HG03460 (cell line): ENCODE results near the gene MCF2L2.
"Not testable (repeated sequence)": the region's sequence is repeated elsewhere in the genome, so short reads cannot be mapped to it uniquely, and the experiment has no call there.

Experiments used
- ATAC-seq: cut with Tn5 transposase; IDR thresholded peaks from one replicate; pipeline ENCODE4 v1.9.1; 2021; ENCODE audit not compliant: unreplicated experiment

The MCF2L2 gene

GRCh38 chr3:183182073-183182472 is 246.3 kb downstream of the MCF2L2 start:
- no peak for ATAC-seq

GRCh38 chr3:183181606-183182005 is 246.8 kb downstream of the MCF2L2 start:
- ATAC-seq: no peak

DNA sequence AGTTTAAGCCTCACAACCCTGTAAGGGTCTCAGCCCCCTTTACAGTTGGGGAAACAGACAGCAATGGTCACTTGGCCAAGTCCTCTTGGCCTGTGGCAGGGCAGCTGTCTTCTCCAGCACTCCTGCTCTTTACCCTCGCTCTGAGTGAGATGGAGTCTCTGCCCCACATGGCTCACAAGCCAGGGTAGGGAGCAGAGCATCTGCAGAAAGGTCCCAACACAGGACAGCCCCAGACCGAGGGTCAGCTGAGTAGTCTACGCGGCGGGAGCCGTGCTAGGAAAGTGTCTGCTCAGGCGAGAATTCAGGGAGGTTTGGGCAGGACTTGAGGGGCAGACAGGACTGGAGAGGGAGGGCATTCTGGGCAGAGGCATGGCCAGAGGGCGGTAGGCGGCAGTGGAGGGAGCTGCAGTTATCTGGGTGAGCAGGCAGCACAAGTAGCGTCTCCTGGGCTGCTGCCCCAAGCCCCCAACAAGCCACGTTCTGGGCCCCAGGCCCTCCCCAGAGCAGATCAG is 247.6 kb downstream of the MCF2L2 start:
- no peak for ATAC-seq

DNA sequence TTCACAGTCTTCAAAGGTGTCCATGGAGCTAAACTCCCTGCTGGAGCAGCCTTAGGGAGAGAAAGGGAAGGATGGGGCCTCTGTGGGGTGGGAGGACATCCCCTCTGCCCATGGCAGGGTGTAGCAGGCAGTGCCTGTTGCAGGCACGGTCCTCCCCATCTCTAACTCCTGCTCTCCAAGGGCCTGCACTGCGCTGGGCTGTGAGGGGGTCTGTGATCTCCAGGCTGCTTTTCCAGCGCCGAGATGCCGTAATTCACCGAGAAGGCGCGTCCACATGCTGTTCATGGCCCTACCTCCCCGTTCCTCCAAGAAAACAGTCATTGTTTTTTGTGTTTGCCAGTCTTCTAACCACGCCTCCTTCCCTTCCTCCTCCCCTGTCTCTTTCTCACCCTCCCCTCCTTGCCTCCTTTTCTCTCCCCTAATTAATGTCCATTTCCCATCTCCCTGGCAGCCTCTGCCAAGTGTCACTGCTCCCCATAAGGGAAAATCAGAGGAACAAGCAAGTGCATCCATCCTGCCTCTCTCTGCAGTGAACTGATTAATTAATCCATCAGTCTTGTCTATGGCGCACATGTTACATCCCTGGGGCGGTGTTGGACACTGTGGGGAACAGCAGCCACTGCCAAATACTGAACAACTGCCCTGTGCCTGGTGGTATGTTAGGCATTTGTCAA is 248.2 kb downstream of the MCF2L2 start:
- no peak for ATAC-seq

DNA sequence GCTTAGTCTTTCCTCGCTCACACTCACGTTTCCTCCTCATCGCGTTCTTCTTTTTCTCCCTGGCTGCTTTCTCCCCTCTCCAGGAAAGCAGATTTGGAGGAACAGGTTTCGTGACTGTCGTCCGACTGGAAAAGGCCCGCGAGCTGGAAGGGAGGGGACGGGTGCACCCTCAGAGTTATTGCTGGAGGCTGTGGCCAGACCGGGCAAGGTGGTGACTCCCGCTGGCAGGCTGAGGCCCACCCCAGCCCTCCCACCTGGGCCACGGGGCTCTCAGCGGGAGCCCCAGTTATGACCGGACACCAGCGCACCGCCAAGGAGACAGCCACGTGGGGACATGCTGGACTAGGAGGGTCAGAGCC is 248.9 kb downstream of the MCF2L2 start:
- ATAC-seq: peak; percentile 13

GRCh38 chr3:183178833-183179549 is 249.4 kb downstream of the MCF2L2 start:
- peak; percentile 52 for ATAC-seq

- no peak for ATAC-seq
Measured at GRCh38 chr3:183178512-183178832, 249.9 kb downstream of the MCF2L2 start.

DNA sequence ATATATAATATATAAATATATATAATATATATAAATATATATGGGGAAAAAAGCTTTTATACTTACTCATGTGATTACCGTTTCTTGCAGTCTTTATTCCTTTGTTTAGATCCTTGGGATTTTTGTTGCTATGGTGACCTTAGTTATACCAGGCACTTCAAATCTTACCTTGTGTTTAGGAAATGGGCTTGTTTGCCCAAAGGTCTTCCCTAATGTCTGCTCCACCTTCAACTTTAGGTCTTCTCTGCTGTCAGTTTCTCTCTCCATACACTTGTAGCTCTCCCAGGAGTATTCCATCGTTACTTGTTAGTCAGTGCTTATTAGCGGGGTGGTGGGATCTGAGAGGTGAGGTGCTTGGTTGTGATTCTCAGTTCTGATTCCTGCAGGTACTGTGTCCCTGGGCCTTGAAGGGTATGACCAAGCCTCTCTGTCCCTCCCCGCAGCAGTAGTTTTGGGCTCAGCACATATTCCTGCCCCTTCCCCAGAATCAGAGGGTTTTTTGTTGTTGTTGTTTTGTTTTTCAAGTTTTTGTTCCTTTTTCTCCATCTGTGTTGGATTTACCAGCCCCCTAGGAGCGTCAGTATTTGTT is 256.3 kb downstream of the MCF2L2 start:
- no peak for ATAC-seq

GRCh38 chr3:183167975-183168374 is 260.4 kb downstream of the MCF2L2 start:
- ATAC-seq: not testable (repeated sequence)

DNA sequence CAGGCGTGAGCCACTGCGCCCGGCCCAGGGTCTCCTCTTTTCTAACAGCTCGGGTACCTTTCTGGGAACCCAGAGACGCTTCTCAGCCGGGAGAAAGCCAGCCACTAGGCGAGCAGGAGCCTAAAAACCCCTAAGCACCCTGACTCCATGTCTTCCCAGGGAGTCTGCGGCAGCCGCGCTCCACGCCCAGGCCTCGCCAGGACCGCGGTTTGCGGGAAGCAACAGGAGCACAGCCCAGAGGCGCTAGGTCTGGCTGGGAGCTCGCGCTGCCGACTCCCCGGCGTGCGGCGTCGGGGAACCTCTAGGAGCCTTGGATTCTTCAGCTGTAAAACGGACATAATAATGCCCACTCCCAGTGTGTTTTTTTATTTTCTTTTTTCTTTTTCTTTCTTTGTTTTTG is 264.9 kb downstream of the MCF2L2 start:
- ATAC-seq: no peak

- ATAC-seq: peak; percentile 69
Measured at GRCh38 chr3:183161552-183162336, 266.7 kb downstream of the MCF2L2 start.

GRCh38 chr3:183160616-183161015 is 267.8 kb downstream of the MCF2L2 start:
- ATAC-seq: no peak

- ATAC-seq: no peak
Measured at GRCh38 chr3:183159333-183159732, 269.1 kb downstream of the MCF2L2 start.

DNA sequence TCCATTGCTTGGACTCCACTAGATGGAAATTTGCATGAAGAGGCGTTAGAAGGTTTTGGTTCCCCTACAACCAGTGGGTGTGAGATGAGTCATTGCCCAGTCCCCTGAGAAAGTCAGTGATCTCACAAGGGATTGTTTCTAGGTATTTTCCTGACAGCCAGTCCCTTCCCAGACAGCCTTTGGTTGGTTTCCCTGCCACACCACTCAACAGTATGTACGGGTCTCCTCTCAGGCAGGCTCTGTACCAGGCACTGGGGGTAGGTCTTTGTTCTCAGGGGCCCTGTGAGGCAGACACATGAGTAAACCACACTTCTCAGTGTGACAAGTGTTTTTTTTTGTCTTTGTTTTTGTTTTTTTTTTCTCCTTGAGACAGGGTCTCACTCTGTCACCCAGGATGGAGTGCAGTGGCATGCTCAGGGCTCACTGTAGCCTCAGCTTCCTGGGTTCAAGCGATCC is 269.8 kb downstream of the MCF2L2 start:
- peak; percentile 67 for ATAC-seq

GRCh38 chr3:183158113-183158512 is 270.3 kb downstream of the MCF2L2 start:
- peak; percentile 14 for ATAC-seq

DNA sequence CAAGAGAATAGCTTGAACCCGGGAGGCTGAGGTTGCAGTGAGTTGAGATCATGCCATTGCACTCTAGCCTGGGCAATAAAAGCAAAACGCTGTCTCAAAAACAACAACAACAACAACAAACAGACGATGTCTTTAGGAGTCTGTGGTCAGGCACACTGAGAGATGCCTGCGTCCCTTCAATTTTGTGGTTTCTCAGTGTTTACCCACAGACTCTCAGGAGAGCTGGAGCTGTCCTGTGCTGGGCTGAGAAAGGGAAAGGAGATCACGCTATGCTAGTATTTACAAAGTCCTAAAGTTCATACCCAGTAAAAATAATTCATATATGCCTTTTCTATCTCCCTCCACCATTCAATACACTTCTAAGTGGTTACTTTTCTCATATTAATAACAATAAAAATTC is 272.2 kb downstream of the MCF2L2 start:
- no peak for ATAC-seq

- no peak for ATAC-seq
Measured at GRCh38 chr3:183155499-183155898, 272.9 kb downstream of the MCF2L2 start.

- no peak for ATAC-seq
Measured at GRCh38 chr3:183153210-183153950, 275.0 kb downstream of the MCF2L2 start.

- no peak for ATAC-seq
Measured at GRCh38 chr3:183151821-183152351, 276.5 kb downstream of the MCF2L2 start.

- no peak for ATAC-seq
Measured at GRCh38 chr3:183151086-183151485, 277.3 kb downstream of the MCF2L2 start.
